Measurements from ENCODE around the gene CCDC85C. TPM values are rescaled to one million over a fixed set of nuclear protein-coding genes. Genes with fewer than 3 reads are reported as not detected.

The CCDC85C gene
- total RNA-seq, 2 experiments from 2014 or later: 6.8 to 7.9 TPM

- Mint-ChIP-seq H3K4me1 (ENCODE audit: low read depth) (no peaks in the 10 kb centered on the region), H3K4me3 (no peak overlapping the region), H3K27me3 (no peaks in the 10 kb centered on the region), H3K9me3 (no peaks in the 10 kb centered on the region), H3K36me3 (ENCODE audit: low read depth) (peaks cover 21% of the 10 kb centered on the region), H3K27ac (no peak overlapping the region)
- ChIA-PET POLR2A (no interaction called here), CTCF (interaction anchor here (0.8 to 1.3 kb wide), 3 partner anchors 45 to 117 kb away, joined by 3 to 4 read pairs (median 3); no protein-coding TSS in a partner anchor)
- TF ChIP-seq, protein P1, sequence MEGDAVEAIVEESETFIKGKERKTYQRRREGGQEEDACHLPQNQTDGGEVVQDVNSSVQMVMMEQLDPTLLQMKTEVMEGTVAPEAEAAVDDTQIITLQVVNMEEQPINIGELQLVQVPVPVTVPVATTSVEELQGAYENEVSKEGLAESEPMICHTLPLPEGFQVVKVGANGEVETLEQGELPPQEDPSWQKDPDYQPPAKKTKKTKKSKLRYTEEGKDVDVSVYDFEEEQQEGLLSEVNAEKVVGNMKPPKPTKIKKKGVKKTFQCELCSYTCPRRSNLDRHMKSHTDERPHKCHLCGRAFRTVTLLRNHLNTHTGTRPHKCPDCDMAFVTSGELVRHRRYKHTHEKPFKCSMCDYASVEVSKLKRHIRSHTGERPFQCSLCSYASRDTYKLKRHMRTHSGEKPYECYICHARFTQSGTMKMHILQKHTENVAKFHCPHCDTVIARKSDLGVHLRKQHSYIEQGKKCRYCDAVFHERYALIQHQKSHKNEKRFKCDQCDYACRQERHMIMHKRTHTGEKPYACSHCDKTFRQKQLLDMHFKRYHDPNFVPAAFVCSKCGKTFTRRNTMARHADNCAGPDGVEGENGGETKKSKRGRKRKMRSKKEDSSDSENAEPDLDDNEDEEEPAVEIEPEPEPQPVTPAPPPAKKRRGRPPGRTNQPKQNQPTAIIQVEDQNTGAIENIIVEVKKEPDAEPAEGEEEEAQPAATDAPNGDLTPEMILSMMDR (IDR thresholded peaks at IDR 0.05): no peak
- intact Hi-C loops (cut with micrococcal nuclease): no loop called here
- no peak for ATAC-seq
- DNase-seq: no peak
Observed at GRCh38 chr14:99511421-99512109, 92.4 kb downstream of the CCDC85C start.

GRCh38 chr14:99510556-99511139 lies 93.4 kb downstream of the CCDC85C start:
- Mint-ChIP-seq H3K4me1 (ENCODE audit: low read depth) (no peaks in the 10 kb centered on the region), H3K27ac (no peak overlapping the region), H3K9me3 (no peaks in the 10 kb centered on the region), H3K27me3 (no peaks in the 10 kb centered on the region), H3K4me3 (no peak overlapping the region), H3K36me3 (ENCODE audit: low read depth) (peaks cover 26% of the 10 kb centered on the region)
- no peak for ATAC-seq
- ChIA-PET POLR2A (no interaction called here), CTCF (interaction anchor here (0.8 kb wide), 1 partner anchor 118 kb away, joined by 3 read pairs; no protein-coding TSS in a partner anchor)
- intact Hi-C loops (cut with micrococcal nuclease): no loop called here
- TF ChIP-seq, protein P1 (IDR thresholded peaks at IDR 0.05): no peak
- no peak for DNase-seq

- ChIA-PET CTCF (no interaction called here), POLR2A (no interaction called here)
- Mint-ChIP-seq H3K4me3 (no peak overlapping the region), H3K27me3 (no peaks in the 10 kb centered on the region), H3K36me3 (ENCODE audit: low read depth) (peaks cover 28% of the 10 kb centered on the region), H3K27ac (no peak overlapping the region), H3K9me3 (no peaks in the 10 kb centered on the region), H3K4me1 (ENCODE audit: low read depth) (no peaks in the 10 kb centered on the region)
- DNase-seq (no peak), ATAC-seq (no peak)
- TF ChIP-seq, protein P1 (IDR thresholded peaks at IDR 0.05): no peak
- intact Hi-C loops (cut with micrococcal nuclease): no loop called here
Observed at GRCh38 chr14:99509871-99510555, 94.0 kb downstream of the CCDC85C start.

- Mint-ChIP-seq H3K4me3 (no peak overlapping the region), H3K27me3 (no peaks in the 10 kb centered on the region), H3K27ac (no peak overlapping the region), H3K4me1 (ENCODE audit: low read depth) (no peaks in the 10 kb centered on the region), H3K36me3 (ENCODE audit: low read depth) (peaks cover 36% of the 10 kb centered on the region), H3K9me3 (no peaks in the 10 kb centered on the region)
- intact Hi-C loops (cut with micrococcal nuclease): no loop called here
- ChIA-PET POLR2A (no interaction called here), CTCF (no interaction called here)
- DNase-seq: no peak
- ATAC-seq: no peak
- TF ChIP-seq, protein P1 (IDR thresholded peaks at IDR 0.05): no peak
Observed at GRCh38 chr14:99508896-99509629, 94.9 kb downstream of the CCDC85C start.
